ENCODE results near the gene NR5A1.

Gene NR5A1

GRCh38 chr9:124491049-124491975 lies 15.9 kb downstream of the NR5A1 start:
- Histone ChIP-seq H3K9ac (ENCODE audit: low read depth, low read length, poor library complexity, severe bottlenecking) (no peak overlapping the region), H3K27me3 (ENCODE audit: insufficient read depth, low read length, poor library complexity, severe bottlenecking) (no peaks in the 10 kb centered on the region), H3F3A (ENCODE audit: low read depth) (no peaks in the 10 kb centered on the region), H3K9me3 (ENCODE audit: insufficient read depth, low read depth, low read length) (no peaks in the 10 kb centered on the region), H3K36me3 (ENCODE audit: insufficient read depth, low read length) (no peaks in the 10 kb centered on the region), H2AFZ (ENCODE audit: low read length) (no peak overlapping the region), H3K9me2 (replicated peaks; ENCODE audit: low read depth, low read length) (no peaks in the 10 kb centered on the region), H3K4me2 (ENCODE audit: low read depth, low read length, poor library complexity, severe bottlenecking) (no peak overlapping the region), H3K4me1 (ENCODE audit: insufficient read depth, low read length, poor library complexity, severe bottlenecking) (no peaks in the 10 kb centered on the region), H3K4me3 (ENCODE audit: low read length, poor library complexity, severe bottlenecking) (no peak overlapping the region), H3K79me2 (ENCODE audit: insufficient read depth, low read length) (no peaks in the 10 kb centered on the region), H4K20me1 (ENCODE audit: insufficient read depth, low read length, poor library complexity, severe bottlenecking) (no peaks in the 10 kb centered on the region)
- TF ChIP-seq EZH2phosphoT487 (IDR thresholded peaks at IDR 0.05; ENCODE audit: borderline replicate concordance) = no peak
- no peak for TF ChIP-seq CTCF (conservative IDR thresholded peaks at IDR 0.05; ENCODE audit: low read length)

- Histone ChIP-seq H3K4me2 (ENCODE audit: low read depth, low read length, poor library complexity, severe bottlenecking) (no peak overlapping the region), H2AFZ (ENCODE audit: low read length) (no peak overlapping the region), H3K9ac (ENCODE audit: low read depth, low read length, poor library complexity, severe bottlenecking) (no peak overlapping the region), H4K20me1 (ENCODE audit: insufficient read depth, low read length, poor library complexity, severe bottlenecking) (no peaks in the 10 kb centered on the region), H3K4me3 (ENCODE audit: low read length, poor library complexity, severe bottlenecking) (no peak overlapping the region), H3K79me2 (ENCODE audit: insufficient read depth, low read length) (no peaks in the 10 kb centered on the region), H3F3A (ENCODE audit: low read depth) (no peaks in the 10 kb centered on the region), H3K36me3 (ENCODE audit: insufficient read depth, low read length) (no peaks in the 10 kb centered on the region), H3K27me3 (ENCODE audit: insufficient read depth, low read length, poor library complexity, severe bottlenecking) (no peaks in the 10 kb centered on the region), H3K4me1 (ENCODE audit: insufficient read depth, low read length, poor library complexity, severe bottlenecking) (no peaks in the 10 kb centered on the region), H3K9me2 (replicated peaks; ENCODE audit: low read depth, low read length) (no peaks in the 10 kb centered on the region), H3K9me3 (ENCODE audit: insufficient read depth, low read depth, low read length) (no peaks in the 10 kb centered on the region)
- TF ChIP-seq EZH2phosphoT487 (IDR thresholded peaks at IDR 0.05; ENCODE audit: borderline replicate concordance) = no peak
- no peak for TF ChIP-seq CTCF (conservative IDR thresholded peaks at IDR 0.05; ENCODE audit: low read length)
Observed at GRCh38 chr9:124490004-124490403, 17.2 kb downstream of the NR5A1 start.

- Histone ChIP-seq H3K79me2 (ENCODE audit: insufficient read depth, low read length) (no peaks in the 10 kb centered on the region), H3K4me2 (ENCODE audit: low read depth, low read length, poor library complexity, severe bottlenecking) (no peak overlapping the region), H3K9me2 (replicated peaks; ENCODE audit: low read depth, low read length) (no peaks in the 10 kb centered on the region), H2AFZ (ENCODE audit: low read length) (no peak overlapping the region), H3F3A (ENCODE audit: low read depth) (no peaks in the 10 kb centered on the region), H3K9me3 (ENCODE audit: insufficient read depth, low read depth, low read length) (no peaks in the 10 kb centered on the region), H3K9ac (ENCODE audit: low read depth, low read length, poor library complexity, severe bottlenecking) (no peak overlapping the region), H3K4me3 (ENCODE audit: low read length, poor library complexity, severe bottlenecking) (no peak overlapping the region), H3K4me1 (ENCODE audit: insufficient read depth, low read length, poor library complexity, severe bottlenecking) (no peaks in the 10 kb centered on the region), H4K20me1 (ENCODE audit: insufficient read depth, low read length, poor library complexity, severe bottlenecking) (no peaks in the 10 kb centered on the region), H3K36me3 (ENCODE audit: insufficient read depth, low read length) (no peaks in the 10 kb centered on the region), H3K27me3 (ENCODE audit: insufficient read depth, low read length, poor library complexity, severe bottlenecking) (no peaks in the 10 kb centered on the region)
- no peak for TF ChIP-seq CTCF (conservative IDR thresholded peaks at IDR 0.05; ENCODE audit: low read length)
- no peak for TF ChIP-seq EZH2phosphoT487 (IDR thresholded peaks at IDR 0.05; ENCODE audit: borderline replicate concordance)
Observed at GRCh38 chr9:124489222-124489621, 18.0 kb downstream of the NR5A1 start.
